Kidney (tissue), 14 donors: ENCODE measurements around the gene NDUFA11. TPM values are rescaled to one million over a fixed set of nuclear protein-coding genes. Genes with fewer than 3 reads are reported as not detected.
A peak's percentile ranks its signal among the peaks of the same experiment; 100 is the strongest.

Source experiments
- DNase-seq, 5 donors: peaks; one replicate each; pipeline ENCODE4 v3.0.0-alpha.2; 2013 to 2020
- FAIRE-seq: peaks from 2 replicates; lab custom pipeline; 2012; peaks lifted over from hg19 to GRCh38; lab: Jason Lieb, UNC
- H3K27ac ChIP-seq, 2 donors: one replicate each; pipeline ENCODE4 v1.7.0; 2013; ENCODE audit warnings: low read depth in 2 of 2, low read length in 2 of 2, inconsistent platforms in 1 of 2
- H3K27me3 ChIP-seq: one replicate; pipeline ENCODE4 v1.7.1; 2013; ENCODE audit warnings: low read length, inconsistent platforms; ENCODE audit not compliant: control insufficient read depth, insufficient read depth
- H3K36me3 ChIP-seq, 3 donors: one replicate each; pipeline versions ENCODE4 v1.7.0 to v1.7.1; 2013; ENCODE audit warnings: low read length in 3 of 3, control low read depth in 1 of 3, inconsistent platforms in 1 of 3; ENCODE audit not compliant: insufficient read depth in 3 of 3, control insufficient read depth in 2 of 3
- H3K4me1 ChIP-seq, 3 donors: one replicate each; pipeline versions ENCODE4 v1.7.0 to v1.7.1; 2013; ENCODE audit warnings: low read length in 3 of 3, inconsistent platforms in 1 of 3, low read depth in 1 of 3; ENCODE audit not compliant: control insufficient read depth in 2 of 3, insufficient read depth in 2 of 3
- H3K4me3 ChIP-seq, 3 donors: one replicate each; pipeline versions ENCODE4 v1.7.0 to v1.8.1; 2013; ENCODE audit warnings: low read length in 3 of 3, control low read depth in 1 of 3, inconsistent platforms in 1 of 3
- H3K9ac ChIP-seq, 3 donors: one replicate each; pipeline versions ENCODE4 v1.7.0 to v1.7.1; 2013; ENCODE audit warnings: low read length in 3 of 3, control low read depth in 1 of 3, inconsistent platforms in 1 of 3
- H3K9me3 ChIP-seq, 3 donors: one replicate each; pipeline versions ENCODE4 v1.7.0 to v1.7.1; 2013; ENCODE audit warnings: low read length in 3 of 3, control low read depth in 1 of 3, inconsistent platforms in 1 of 3; ENCODE audit not compliant: control insufficient read depth in 2 of 3, insufficient read depth in 1 of 3
- intact Hi-C: fragments of 100-400 bp; cut with DNase I; formaldehyde crosslinking; loops from one replicate; pipeline ENCODE4 v1.11.1; 2022
- polyA plus RNA-seq: library from polyadenylated mRNA; stranded (reverse); fragments of 350-450 nt; fragmentation: Illumina TruSeq; extraction: RNeasy Lipid Tissue Mini Kit (QIAGEN cat#74804); gene quantifications from one replicate; pipeline ENCODE4 v1.2.3, GENCODE V29; 2014; ENCODE audit warnings: low read depth, low replicate concordance; ENCODE audit not compliant: insufficient read depth
- total RNA-seq: library from RNA; stranded (reverse); fragmentation: NEBNext Ultra II Directional; extraction: Animal tissue kit (Norgen Biotek cat#: 25700); gene quantifications from one replicate; pipeline ENCODE4 v1.2.1, GENCODE V29; 2021
- TF ChIP-seq, protein P1 (sequence below): IDR thresholded peaks from 3 replicates; pipeline ENCODE4 v1.5.1; 2012; ENCODE audit warnings: mild to moderate bottlenecking, moderate library complexity, borderline replicate concordance; ENCODE audit not compliant: insufficient read depth; ENCODE audit errors: extremely low read depth
- donor health status: control.
- donor health status: control.
- donor health status: control.
- donor health status: control.
- donor health status: control.
- donor health status: DM: yes; HTN: yes; CAD: no.
- donor health status: Normal renal cell carcinoma (clear cell type).

NDUFA11 gene
- total and polyA plus RNA-seq, 2 donors from 2014 or later: 200 to 763 TPM

DNA sequence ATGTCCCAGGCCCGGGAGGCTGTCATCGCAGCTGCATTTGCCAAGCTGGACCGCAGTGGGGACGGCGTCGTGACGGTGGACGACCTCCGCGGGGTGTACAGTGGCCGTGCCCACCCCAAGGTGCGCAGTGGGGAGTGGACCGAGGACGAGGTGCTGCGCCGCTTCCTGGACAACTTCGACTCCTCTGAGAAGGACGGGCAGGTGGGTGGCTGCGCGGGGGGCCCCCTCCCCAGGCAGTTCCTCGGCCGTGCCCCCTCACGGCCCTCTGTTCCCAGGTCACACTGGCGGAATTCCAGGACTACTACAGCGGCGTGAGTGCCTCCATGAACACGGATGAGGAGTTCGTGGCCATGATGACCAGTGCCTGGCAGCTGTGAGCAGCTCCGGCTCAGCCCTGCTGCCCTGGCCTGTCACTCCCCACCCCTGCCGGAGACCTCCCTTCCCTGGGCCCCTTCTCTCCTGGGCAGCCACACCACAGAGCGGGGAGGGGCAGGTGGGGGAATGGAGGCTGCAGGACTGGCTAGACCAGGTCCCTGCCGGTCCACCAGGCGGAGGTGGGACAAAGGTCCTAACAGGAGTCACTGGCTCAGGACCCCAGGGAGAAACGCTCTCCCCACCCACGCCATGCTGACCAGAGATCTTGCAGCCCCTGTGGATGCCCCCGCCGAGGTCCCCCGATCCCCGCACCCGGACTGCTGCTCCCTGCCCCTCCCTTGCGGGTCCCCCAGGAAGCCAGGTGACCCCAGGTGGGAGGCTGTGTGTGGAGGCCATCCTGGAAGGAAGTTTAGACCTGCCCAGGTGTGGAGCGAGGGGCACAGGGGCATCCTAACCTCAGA lies 11.6 kb upstream of the NDUFA11 start:
- H3K4me1 ChIP-seq: peaks cover 0 to 11% (median 0%) of the 10 kb centered on the region in 3 donors
- H3K36me3 ChIP-seq: peaks cover 0 to 12% (median 5%) of the 10 kb centered on the region in 3 donors
- peak; percentile 81 to 90 (median 87) for DNase-seq
- H3K4me3 ChIP-seq: no peak overlapping the region
- H3K27ac ChIP-seq: peak overlapping the region; percentile 59 to 63
- no peaks in the 10 kb centered on the region for H3K9me3 ChIP-seq
- FAIRE-seq: no peak
- intact Hi-C loops: no loop called here
- no peaks in the 10 kb centered on the region for H3K27me3 ChIP-seq
- TF ChIP-seq, protein P1, sequence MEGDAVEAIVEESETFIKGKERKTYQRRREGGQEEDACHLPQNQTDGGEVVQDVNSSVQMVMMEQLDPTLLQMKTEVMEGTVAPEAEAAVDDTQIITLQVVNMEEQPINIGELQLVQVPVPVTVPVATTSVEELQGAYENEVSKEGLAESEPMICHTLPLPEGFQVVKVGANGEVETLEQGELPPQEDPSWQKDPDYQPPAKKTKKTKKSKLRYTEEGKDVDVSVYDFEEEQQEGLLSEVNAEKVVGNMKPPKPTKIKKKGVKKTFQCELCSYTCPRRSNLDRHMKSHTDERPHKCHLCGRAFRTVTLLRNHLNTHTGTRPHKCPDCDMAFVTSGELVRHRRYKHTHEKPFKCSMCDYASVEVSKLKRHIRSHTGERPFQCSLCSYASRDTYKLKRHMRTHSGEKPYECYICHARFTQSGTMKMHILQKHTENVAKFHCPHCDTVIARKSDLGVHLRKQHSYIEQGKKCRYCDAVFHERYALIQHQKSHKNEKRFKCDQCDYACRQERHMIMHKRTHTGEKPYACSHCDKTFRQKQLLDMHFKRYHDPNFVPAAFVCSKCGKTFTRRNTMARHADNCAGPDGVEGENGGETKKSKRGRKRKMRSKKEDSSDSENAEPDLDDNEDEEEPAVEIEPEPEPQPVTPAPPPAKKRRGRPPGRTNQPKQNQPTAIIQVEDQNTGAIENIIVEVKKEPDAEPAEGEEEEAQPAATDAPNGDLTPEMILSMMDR: no peak
- no peak overlapping the region for H3K9ac ChIP-seq

DNA sequence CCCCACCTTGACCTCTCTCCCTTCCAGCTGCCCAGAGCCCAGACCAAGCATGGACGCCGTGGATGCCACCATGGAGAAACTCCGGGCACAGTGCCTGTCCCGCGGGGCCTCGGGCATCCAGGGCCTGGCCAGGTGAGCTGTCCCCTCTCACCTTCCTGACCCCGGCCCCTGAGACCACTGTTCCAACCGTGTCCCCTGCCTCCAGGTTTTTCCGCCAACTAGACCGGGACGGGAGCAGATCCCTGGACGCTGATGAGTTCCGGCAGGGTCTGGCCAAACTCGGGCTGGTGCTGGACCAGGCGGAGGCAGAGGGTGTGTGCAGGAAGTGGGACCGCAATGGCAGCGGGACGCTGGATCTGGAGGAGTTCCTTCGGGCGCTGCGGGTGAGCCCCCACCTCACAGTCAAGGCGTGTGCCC lies 10.8 kb upstream of the NDUFA11 start:
- DNase-seq (peak in 1 of 5 donors; percentile 80), FAIRE-seq (no peak)
- Histone ChIP-seq H3K36me3 (peaks cover 0 to 8% (median 5%) of the 10 kb centered on the region in 3 donors), H3K4me1 (peaks cover 0 to 11% (median 0%) of the 10 kb centered on the region in 3 donors), H3K9me3 (no peaks in the 10 kb centered on the region), H3K9ac (no peak overlapping the region), H3K4me3 (no peak overlapping the region), H3K27ac (peak overlapping the region; percentile 59 to 63), H3K27me3 (no peaks in the 10 kb centered on the region)
- TF ChIP-seq, protein P1: no peak
- intact Hi-C loops: no loop called here

DNA sequence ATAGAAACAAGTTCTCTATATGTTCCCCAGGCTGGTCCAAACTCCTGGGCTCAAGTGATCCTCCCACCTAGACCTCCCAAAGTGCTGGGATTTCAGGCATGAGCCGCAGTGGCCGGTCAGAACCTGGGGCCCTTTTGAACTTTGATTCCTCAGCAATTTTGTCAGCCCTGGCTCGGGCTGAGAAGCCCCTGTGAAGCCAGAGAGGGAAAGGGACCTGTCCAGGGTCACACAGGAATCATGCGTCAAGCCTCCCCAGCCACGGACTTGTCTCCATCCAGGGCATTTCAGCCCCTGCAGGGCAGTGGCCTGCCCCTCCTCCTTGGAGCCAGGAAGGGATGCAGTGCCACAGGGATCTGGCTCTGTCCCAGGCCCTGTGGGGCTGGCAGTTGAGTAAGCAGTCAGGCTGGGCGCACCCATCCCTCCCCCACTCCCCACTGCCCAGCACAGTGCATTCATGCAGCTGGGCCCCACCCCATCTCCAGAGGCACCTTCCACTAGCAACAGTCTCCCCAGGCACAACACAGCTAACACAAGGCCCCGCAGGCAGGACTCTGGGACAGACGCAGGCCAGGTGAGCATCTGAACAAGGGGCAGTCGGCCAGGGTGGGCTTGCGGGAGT lies 10.3 kb upstream of the NDUFA11 start, which contains the start of gene CAPS:
TSS of gene CAPS (plus strand) at position 516 of the 619 bp plus-strand sequence. CDS start 153 bp downstream, outside the sequence.
- intact Hi-C loops: no loop called here
- H3K9me3 ChIP-seq: no peaks in the 10 kb centered on the region
- H3K27me3 ChIP-seq: no peaks in the 10 kb centered on the region
- H3K27ac ChIP-seq: peak within 1 kb of the TSS; percentile 59 to 63
- peaks cover 0 to 11% (median 0%) of the 10 kb centered on the region in 3 donors for H3K4me1 ChIP-seq
- peak in 2 of 5 donors; percentile 55 to 94 for DNase-seq
- TF ChIP-seq, protein P1: no peak
- H3K36me3 ChIP-seq: peaks cover 0 to 8% (median 3%) of the 10 kb centered on the region in 3 donors
- FAIRE-seq: no peak
- H3K4me3 ChIP-seq: no peak within 1 kb of the TSS
- H3K9ac ChIP-seq: no peak within 1 kb of the TSS
